MM.1S (cell line): Measurements from ENCODE around the gene SUPT6H.

Experiments used
- DNase-seq: peaks from one replicate; pipeline ENCODE4 v3.0.0-alpha.2; 2015
- H2AFZ ChIP-seq: fragments of 300-600 bp; sonication (generic); 2 replicates; pipeline ENCODE4 v1.6.0; 2016; ENCODE audit warnings: antibody characterized with exemption, low read length
- H3F3A ChIP-seq: fragments of 300-600 bp; sonication (generic); 2 replicates; pipeline ENCODE4 v1.6.1; 2016; ENCODE audit warnings: mild to moderate bottlenecking, antibody characterized with exemption, low read length, moderate library complexity, mixed read lengths; ENCODE audit not compliant: insufficient read depth
- H3K27ac ChIP-seq: fragments of 300-600 bp; sonication (generic); 2 replicates; pipeline ENCODE4 v1.5.1; 2016; ENCODE audit warnings: mild to moderate bottlenecking, low read length
- H3K27me3 ChIP-seq: fragments of 300-600 bp; sonication (generic); replicated peaks from 2 replicates; pipeline ENCODE4 v1.6.0; 2016; ENCODE audit warnings: low read length; ENCODE audit not compliant: insufficient read depth
- H3K36me3 ChIP-seq: fragments of 300-600 bp; sonication (generic); replicated peaks from 2 replicates; pipeline ENCODE4 v1.6.1; 2016; ENCODE audit warnings: mild to moderate bottlenecking, low read length, mixed read lengths; ENCODE audit not compliant: insufficient read depth
- H3K4me1 ChIP-seq: fragments of 300-600 bp; sonication (generic); 2 replicates; pipeline ENCODE4 v1.6.1; 2016; ENCODE audit warnings: low read length, mixed read lengths
- H3K4me2 ChIP-seq: fragments of 300-600 bp; sonication (generic); 2 replicates; pipeline ENCODE4 v1.6.0; 2016; ENCODE audit warnings: low read depth, low read length
- H3K4me3 ChIP-seq: fragments of 300-600 bp; sonication (generic); 2 replicates; pipeline ENCODE4 v1.5.1; 2016; ENCODE audit warnings: low read length, mixed read lengths
- H3K79me2 ChIP-seq: fragments of 300-600 bp; sonication (generic); 2 replicates; pipeline ENCODE4 v1.6.1; 2016; ENCODE audit warnings: mixed run types, low read length, mixed read lengths
- H3K9ac ChIP-seq: fragments of 300-600 bp; sonication (generic); 2 replicates; pipeline ENCODE4 v1.6.1; 2016; ENCODE audit warnings: low read length, mixed read lengths
- H3K9me2 ChIP-seq: fragments of 300-600 bp; sonication (generic); replicated peaks from 2 replicates; pipeline ENCODE4 v1.6.1; 2016; ENCODE audit warnings: mild to moderate bottlenecking, low read length, mixed read lengths; ENCODE audit not compliant: insufficient read depth
- H3K9me3 ChIP-seq: fragments of 300-600 bp; sonication (generic); replicated peaks from 2 replicates; pipeline ENCODE4 v1.6.1; 2016; ENCODE audit warnings: mild to moderate bottlenecking, low read length, mixed read lengths; ENCODE audit not compliant: insufficient read depth
- H4K20me1 ChIP-seq: fragments of 300-600 bp; sonication (generic); 2 replicates; pipeline ENCODE4 v1.6.1; 2016; ENCODE audit warnings: mild to moderate bottlenecking, low read length, moderate library complexity, mixed read lengths; ENCODE audit not compliant: insufficient read depth
- CTCF ChIP-seq: fragments of 300-600 bp; sonication (generic); IDR thresholded peaks from 2 replicates; pipeline ENCODE4 v1.5.1; 2016; ENCODE audit warnings: antibody characterized with exemption, low read length, mixed read lengths
- EZH2 ChIP-seq: fragments of 300-600 bp; sonication (generic); optimal IDR thresholded peaks from 2 replicates; pipeline ENCODE3; 2017; ENCODE audit warnings: low read depth, mild to moderate bottlenecking, antibody characterized with exemption, low read length, mixed read lengths
- EZH2phosphoT487 ChIP-seq: fragments of 300-600 bp; sonication (generic); IDR thresholded peaks from 2 replicates; pipeline ENCODE4 v1.6.1; 2018; ENCODE audit warnings: antibody characterized with exemption, low read length

SUPT6H gene

GRCh38 chr17:28704219-28704858 lies 42.3 kb downstream of the SUPT6H start:
- no peak for DNase-seq

GRCh38 chr17:28705074-28705659 lies 43.2 kb downstream of the SUPT6H start:
- H3K79me2 ChIP-seq: no peaks in the 10 kb centered on the region
- TF ChIP-seq CTCF (no peak), EZH2phosphoT487 (no peak), EZH2 (no peak)
- H3K4me1 ChIP-seq: no peaks in the 10 kb centered on the region
- H2AFZ ChIP-seq: no peak overlapping the region
- no peak overlapping the region for H3K4me2 ChIP-seq
- H3K36me3 ChIP-seq: peaks cover 3% of the 10 kb centered on the region; the same call in 1 of the 2 replicates
- no peak for DNase-seq
- no peaks in the 10 kb centered on the region for H3K9me3 ChIP-seq
- H3K27me3 ChIP-seq: no peaks in the 10 kb centered on the region
- no peaks in the 10 kb centered on the region for H3F3A ChIP-seq
- H3K9ac ChIP-seq: no peak overlapping the region
- no peak overlapping the region for H3K27ac ChIP-seq
- H3K4me3 ChIP-seq: no peak overlapping the region
- H3K9me2 ChIP-seq: no peaks in the 10 kb centered on the region
- H4K20me1 ChIP-seq: no peaks in the 10 kb centered on the region

More at GRCh38 chr17:28704219-28704858, 42.3 kb downstream of the SUPT6H start:
- Histone ChIP-seq H3K9me3 (no peaks in the 10 kb centered on the region), H3K9ac (no peak overlapping the region), H3K27ac (no peak overlapping the region), H4K20me1 (no peaks in the 10 kb centered on the region), H2AFZ (no peak overlapping the region), H3K79me2 (no peaks in the 10 kb centered on the region), H3K36me3 (peaks cover 7% of the 10 kb centered on the region), H3K4me2 (no peak overlapping the region), H3F3A (no peaks in the 10 kb centered on the region), H3K9me2 (no peaks in the 10 kb centered on the region), H3K27me3 (no peaks in the 10 kb centered on the region), H3K4me1 (no peaks in the 10 kb centered on the region), H3K4me3 (no peak overlapping the region)
- TF ChIP-seq EZH2phosphoT487: no peak
- TF ChIP-seq EZH2: no peak
- no peak for TF ChIP-seq CTCF

GRCh38 chr17:28705728-28706334 lies 43.8 kb downstream of the SUPT6H start:
- Histone ChIP-seq H3K27me3 (no peaks in the 10 kb centered on the region), H3K4me1 (no peaks in the 10 kb centered on the region), H3K4me3 (no peak overlapping the region), H4K20me1 (no peaks in the 10 kb centered on the region), H3K4me2 (no peak overlapping the region), H2AFZ (no peak overlapping the region), H3F3A (no peaks in the 10 kb centered on the region), H3K9ac (no peak overlapping the region), H3K79me2 (no peaks in the 10 kb centered on the region), H3K27ac (no peak overlapping the region), H3K9me2 (no peaks in the 10 kb centered on the region), H3K9me3 (no peaks in the 10 kb centered on the region), H3K36me3 (0 out of 2 replicates have a peak, but pooled peaks cover 3% of the 10 kb centered on the region)
- no peak for DNase-seq
- TF ChIP-seq CTCF: no peak
- no peak for TF ChIP-seq EZH2
- TF ChIP-seq EZH2phosphoT487: no peak
